Measurements from ENCODE around the gene ZNF778. TPM values are rescaled to one million over a fixed set of nuclear protein-coding genes. Genes with fewer than 3 reads are reported as not detected.
A peak's percentile ranks its signal among the peaks of the same experiment; 100 is the strongest.
"Not testable (repeated sequence)": the region's sequence is repeated elsewhere in the genome, so short reads cannot be mapped to it uniquely, and the experiment has no call there.

The ZNF778 gene
- total RNA-seq, 1 donor from 2014 or later: 15.5 TPM

GRCh38 chr16:89189358-89190025 is 28.0 kb upstream of the ZNF778 start:
- Mint-ChIP-seq H3K36me3 (ENCODE audit: low read depth) (no peaks in the 10 kb centered on the region), H3K4me3 (peak overlapping the region; percentile 41), H3K9me3 (no peaks in the 10 kb centered on the region), H3K27me3 (ENCODE audit: low read depth) (peaks cover 23% of the 10 kb centered on the region), H3K27ac (ENCODE audit: unreplicated experiment) (no peak overlapping the region), H3K4me1 (peaks cover 4% of the 10 kb centered on the region)
- TF ChIP-seq CTCF (conservative IDR thresholded peaks at IDR 0.05): no peak
- no peak for DNase-seq (ENCODE audit: low read depth, low spot score)

- Mint-ChIP-seq H3K27ac (ENCODE audit: unreplicated experiment) (no peak overlapping the region), H3K9me3 (no peaks in the 10 kb centered on the region), H3K36me3 (ENCODE audit: low read depth) (no peaks in the 10 kb centered on the region), H3K4me3 (peak overlapping the region; percentile 57), H3K4me1 (peaks cover 4% of the 10 kb centered on the region), H3K27me3 (ENCODE audit: low read depth) (peaks cover 21% of the 10 kb centered on the region)
- TF ChIP-seq CTCF (conservative IDR thresholded peaks at IDR 0.05): no peak
- DNase-seq (ENCODE audit: low read depth, low spot score): no peak
Observed at GRCh38 chr16:89190150-89190958, 27.1 kb upstream of the ZNF778 start.

- no peaks in the 10 kb centered on the region for H3K36me3 Mint-ChIP-seq (ENCODE audit: low read depth)
- H3K9me3 Mint-ChIP-seq: no peaks in the 10 kb centered on the region
- peak overlapping the region; percentile 57 for H3K4me3 Mint-ChIP-seq
- DNase-seq (ENCODE audit: low read depth, low spot score): no peak
- H3K27ac Mint-ChIP-seq (ENCODE audit: unreplicated experiment): no peak overlapping the region
- H3K27me3 Mint-ChIP-seq (ENCODE audit: low read depth): peaks cover 21% of the 10 kb centered on the region
- no peak for TF ChIP-seq CTCF (conservative IDR thresholded peaks at IDR 0.05)
- peaks cover 4% of the 10 kb centered on the region for H3K4me1 Mint-ChIP-seq
Observed at GRCh38 chr16:89191033-89191900, 26.2 kb upstream of the ZNF778 start.

GRCh38 chr16:89191901-89192185 is 25.7 kb upstream of the ZNF778 start:
- H3K27me3 Mint-ChIP-seq (ENCODE audit: low read depth): peaks cover 23% of the 10 kb centered on the region

GRCh38 chr16:89192186-89192955 is 25.1 kb upstream of the ZNF778 start:
- not testable (repeated sequence) for H3K9me3 Mint-ChIP-seq; H3K27ac Mint-ChIP-seq (ENCODE audit: unreplicated experiment); H3K4me3 Mint-ChIP-seq; H3K4me1 Mint-ChIP-seq; H3K36me3 Mint-ChIP-seq (ENCODE audit: low read depth)
- DNase-seq (ENCODE audit: low read depth, low spot score): peak; percentile 56
- H3K27me3 Mint-ChIP-seq (ENCODE audit: low read depth): peaks cover 21% of the 10 kb centered on the region

More at GRCh38 chr16:89191901-89192185, 25.7 kb upstream of the ZNF778 start:
- DNase-seq (ENCODE audit: low read depth, low spot score): no peak
- no peak for TF ChIP-seq CTCF (conservative IDR thresholded peaks at IDR 0.05)
- H3K27ac Mint-ChIP-seq (ENCODE audit: unreplicated experiment): no peak overlapping the region
- H3K36me3 Mint-ChIP-seq (ENCODE audit: low read depth): no peaks in the 10 kb centered on the region
- H3K9me3 Mint-ChIP-seq: no peaks in the 10 kb centered on the region
- no peak overlapping the region for H3K4me3 Mint-ChIP-seq
- H3K4me1 Mint-ChIP-seq: peaks cover 4% of the 10 kb centered on the region

All from neural crest cell (in vitro differentiated cells).